Cardiac fibroblast (primary cell): Measurements from ENCODE around the gene MGMT.

Experiments used
- DNase-seq, 2 donors: peaks; one replicate each; pipeline versions ENCODE4 v3.0.0 to v3.0.0-alpha.2; 2010; ENCODE audit warnings: low read depth in 2 of 2
- H3K4me3 ChIP-seq, 2 donors: replicated peaks in 1 of 2; 1 replicate in 1 of 2; 2 replicates in 1 of 2; pipeline ENCODE4 v1.5.1; 2011; ENCODE audit warnings: low read depth in 2 of 2, low read length in 2 of 2, mild to moderate bottlenecking in 2 of 2, moderate library complexity in 1 of 2
- TF ChIP-seq, protein P1 (sequence below): IDR thresholded peaks from one replicate; pipeline ENCODE4 v1.5.1; 2011; ENCODE audit warnings: low read depth, mild to moderate bottlenecking, low read length, inconsistent platforms

The MGMT gene

DNA sequence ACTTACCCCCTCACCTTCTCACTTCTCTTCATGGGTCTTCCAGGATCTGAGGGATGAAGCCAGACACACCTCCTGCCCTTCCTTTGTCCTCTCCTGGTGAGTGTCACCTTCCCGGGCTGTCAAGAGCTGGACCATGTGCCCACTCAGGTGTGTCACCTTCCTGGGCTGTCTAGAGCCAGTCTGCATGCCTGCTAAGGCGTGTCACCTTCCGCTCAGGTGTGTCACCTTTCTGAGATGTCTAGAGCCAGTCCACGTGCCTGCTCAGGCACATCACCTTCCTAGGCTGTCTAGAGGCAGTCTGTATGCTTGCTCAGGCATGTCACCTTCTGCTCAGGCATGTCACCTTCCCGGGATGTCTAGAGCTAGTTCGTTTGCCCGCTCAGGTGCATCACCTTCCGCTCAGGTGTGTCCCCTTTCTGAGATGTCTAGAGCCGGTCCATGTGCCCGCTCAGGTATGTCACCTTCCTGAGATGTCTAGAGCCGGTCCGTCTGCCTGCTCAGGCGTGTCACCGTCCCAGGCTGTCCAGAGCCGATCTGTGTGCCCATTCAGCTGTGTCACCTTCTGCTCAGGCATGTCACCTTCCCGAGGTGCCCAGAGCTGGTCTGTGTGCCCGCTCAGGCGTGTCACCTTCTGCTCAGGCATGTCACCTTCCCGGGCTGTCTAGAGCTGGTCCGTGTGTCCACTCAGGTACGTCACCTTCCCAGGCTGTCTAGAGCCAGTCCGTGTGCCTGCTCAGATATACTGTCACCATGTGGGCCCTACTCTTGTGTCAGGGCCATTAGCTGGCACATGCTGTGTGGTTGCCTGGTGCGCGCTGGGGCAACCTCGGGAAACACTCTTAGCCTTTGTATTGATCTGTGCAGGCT is 251.7 kb downstream of the MGMT start:
- TF ChIP-seq, protein P1, sequence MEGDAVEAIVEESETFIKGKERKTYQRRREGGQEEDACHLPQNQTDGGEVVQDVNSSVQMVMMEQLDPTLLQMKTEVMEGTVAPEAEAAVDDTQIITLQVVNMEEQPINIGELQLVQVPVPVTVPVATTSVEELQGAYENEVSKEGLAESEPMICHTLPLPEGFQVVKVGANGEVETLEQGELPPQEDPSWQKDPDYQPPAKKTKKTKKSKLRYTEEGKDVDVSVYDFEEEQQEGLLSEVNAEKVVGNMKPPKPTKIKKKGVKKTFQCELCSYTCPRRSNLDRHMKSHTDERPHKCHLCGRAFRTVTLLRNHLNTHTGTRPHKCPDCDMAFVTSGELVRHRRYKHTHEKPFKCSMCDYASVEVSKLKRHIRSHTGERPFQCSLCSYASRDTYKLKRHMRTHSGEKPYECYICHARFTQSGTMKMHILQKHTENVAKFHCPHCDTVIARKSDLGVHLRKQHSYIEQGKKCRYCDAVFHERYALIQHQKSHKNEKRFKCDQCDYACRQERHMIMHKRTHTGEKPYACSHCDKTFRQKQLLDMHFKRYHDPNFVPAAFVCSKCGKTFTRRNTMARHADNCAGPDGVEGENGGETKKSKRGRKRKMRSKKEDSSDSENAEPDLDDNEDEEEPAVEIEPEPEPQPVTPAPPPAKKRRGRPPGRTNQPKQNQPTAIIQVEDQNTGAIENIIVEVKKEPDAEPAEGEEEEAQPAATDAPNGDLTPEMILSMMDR: no peak
- no peak overlapping the region for H3K4me3 ChIP-seq
- DNase-seq: no peak

DNA sequence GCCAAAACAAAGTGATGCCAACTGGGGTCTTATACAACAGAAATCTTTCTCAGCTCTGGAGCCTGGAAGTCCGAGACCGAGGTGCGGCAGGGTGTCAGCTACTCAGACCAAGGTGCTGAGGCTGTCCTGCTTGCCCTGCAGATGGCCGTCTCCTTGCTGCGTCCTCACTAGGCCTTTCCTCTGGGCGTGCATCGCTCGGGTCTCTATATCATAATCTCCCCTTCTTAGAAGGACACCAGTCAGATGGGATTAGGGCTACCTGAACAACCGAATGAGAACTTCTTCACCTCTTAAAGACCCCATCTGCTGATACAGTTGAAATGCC is 252.3 kb downstream of the MGMT start:
- no peak overlapping the region for H3K4me3 ChIP-seq
- no peak for DNase-seq
- TF ChIP-seq, protein P1: no peak

DNA sequence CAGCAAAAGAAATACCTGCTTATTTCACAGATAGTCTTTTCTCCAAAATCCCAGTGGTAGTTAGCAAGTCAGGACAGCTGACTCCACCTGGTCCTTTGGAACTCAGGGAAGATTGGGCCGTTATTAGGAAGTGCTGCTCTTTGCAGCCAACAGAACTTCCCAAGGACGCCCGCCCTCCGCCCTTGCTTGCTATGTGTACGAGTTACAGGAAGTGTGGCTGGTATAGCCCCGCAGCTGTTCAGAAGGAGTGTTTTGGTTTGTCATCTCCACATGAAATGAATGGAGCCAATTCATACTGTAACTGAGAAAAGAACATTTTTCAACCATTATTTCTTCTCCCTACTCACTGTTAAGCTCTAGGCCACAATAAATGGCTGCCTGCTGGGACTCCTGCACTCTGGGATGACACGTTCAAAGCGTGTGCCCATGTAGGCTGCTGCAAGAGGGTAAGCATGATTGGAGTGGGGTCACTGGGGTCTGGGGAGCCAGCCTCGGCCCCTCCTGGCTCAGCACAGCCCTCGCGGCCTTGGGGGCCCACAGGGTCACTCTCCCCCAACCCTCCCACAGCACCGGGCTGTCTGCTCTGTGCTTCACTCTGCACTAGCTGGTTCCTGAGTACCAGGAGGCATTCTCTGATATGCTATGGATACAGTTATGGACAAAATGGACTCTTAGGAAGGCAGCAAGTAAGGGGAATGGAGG is 253.0 kb downstream of the MGMT start:
- H3K4me3 ChIP-seq: no peak overlapping the region
- TF ChIP-seq, protein P1: no peak

DNA sequence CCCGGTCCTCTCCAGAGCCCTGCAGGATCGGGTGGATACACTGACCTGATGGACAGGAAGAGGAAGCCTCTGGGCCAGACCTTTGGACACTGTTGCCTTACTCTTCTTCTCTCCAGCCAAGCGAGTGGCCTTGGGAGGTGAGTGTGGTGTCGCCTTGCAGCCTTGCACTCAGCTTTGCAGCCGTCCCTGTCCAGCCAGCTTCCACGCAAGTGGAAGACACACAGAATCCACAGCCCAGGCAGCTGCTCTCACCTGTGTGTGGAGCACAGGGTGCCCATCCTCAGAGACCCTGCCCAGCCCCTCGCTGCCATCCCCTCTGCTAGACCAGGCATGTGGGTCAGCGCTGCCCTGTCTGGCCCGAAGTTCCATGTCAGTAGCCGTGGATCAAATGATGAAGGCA is 258.0 kb downstream of the MGMT start:
- DNase-seq: no peak
- no peak overlapping the region for H3K4me3 ChIP-seq
- TF ChIP-seq, protein P1: no peak

More for the DNA sequence above, 253.0 kb downstream of the MGMT start:
- no peak for DNase-seq

DNA sequence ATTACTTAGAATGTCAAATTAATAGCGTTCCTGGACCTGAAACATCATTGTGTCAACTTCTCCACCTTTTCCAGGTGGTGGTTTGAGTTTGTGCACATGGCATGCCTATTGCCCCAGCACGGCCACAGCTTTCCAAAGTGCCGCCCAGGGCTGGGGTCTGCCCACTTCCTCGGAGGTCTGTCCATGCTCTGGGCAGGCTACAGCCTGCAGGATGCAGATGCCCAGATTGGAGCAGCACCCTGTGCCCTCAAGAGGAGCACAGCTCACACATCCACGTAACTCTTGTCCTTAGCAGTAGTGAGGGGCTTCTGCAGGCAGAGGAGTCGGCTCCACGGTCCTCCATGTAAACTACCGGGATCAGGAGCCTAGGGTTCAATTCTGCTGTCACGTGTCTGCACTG is 258.4 kb downstream of the MGMT start:
- DNase-seq: no peak
- TF ChIP-seq, protein P1: no peak
- no peak overlapping the region for H3K4me3 ChIP-seq

DNA sequence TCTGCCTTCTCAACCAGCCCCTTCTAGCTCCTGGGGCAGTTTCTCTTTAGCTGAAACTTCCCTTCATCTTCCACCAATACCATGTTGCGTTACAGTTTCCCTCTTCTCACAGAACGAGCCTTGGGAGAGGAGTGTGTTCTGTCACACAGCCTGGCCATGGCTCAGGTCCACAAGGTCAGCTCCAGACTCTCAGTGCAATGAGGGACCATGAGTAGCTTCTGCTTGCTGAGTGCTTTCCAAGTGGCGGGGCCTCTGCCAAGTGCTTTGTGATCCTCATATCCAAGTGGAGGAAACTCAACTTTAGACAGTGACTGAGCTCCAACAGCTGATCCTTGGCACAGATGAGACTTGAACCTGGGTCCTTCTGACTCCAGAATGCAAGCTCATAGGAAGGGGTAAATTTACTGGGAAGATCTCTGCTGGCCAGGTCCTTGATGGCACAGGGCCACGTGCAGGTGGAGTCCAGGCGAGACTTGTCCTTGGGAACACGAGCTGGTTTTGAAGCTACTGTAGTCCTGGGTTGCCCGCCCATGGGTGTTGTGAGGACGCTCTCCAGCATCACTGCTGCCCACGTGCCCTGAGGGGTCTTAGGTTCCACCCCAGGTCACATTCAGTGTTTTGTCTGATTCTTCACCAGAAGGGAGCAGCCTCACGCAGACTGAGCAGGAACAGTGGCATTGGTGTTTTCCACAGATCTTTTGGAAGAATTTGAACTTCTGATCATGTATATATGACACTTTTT is 259.0 kb downstream of the MGMT start:
- DNase-seq: no peak
- TF ChIP-seq, protein P1: no peak
- H3K4me3 ChIP-seq: no peak overlapping the region
